Measurements from ENCODE around the gene MAGIX.

The MAGIX gene

DNA sequence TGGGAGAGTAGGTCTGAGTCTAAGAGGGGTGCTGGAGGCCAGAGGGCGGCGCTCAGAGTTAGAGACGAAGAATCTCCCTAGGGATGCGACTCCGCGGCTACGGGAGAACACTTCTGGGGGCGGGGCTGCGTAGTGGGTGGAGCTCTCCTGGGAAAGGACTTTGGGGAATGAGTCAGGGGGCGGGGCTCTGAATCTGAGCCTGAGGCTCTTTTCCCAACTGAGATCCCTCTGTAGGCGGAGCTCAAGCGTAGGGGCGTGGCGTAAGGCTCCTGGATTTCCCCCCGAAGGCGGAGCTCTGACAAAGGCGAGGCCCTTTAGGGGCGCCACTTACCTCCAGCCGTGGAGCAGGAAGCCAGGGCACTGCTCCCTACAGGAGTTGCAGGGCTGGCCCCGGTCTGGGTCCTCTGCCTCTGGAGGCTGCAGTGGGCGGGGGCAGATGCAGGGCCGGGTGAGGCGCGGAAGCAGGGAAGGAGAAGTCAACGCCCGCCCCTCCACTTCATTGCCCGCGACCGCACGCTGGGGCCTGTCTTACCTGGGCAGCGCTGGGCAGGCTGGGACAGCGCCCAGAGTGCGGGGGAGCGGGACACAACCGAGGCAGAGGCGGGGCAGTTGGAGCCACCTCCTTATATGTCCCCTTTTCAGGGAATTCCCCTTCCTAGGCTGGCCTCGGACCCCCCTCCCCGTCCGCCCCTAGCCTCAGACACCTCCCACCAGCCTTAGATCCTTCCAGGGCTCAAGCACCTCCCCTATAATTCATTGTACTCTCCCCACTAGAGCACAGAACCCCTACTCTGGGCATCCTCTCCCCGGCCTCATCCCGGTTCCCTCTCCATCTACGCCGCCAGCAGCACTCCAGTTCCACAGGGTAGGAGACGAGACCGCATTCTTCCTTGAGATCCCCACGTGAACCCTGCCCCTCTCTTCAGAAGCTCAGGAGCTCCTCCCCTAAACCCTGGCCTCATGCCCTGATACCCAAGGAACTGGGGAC, 22.0 kb downstream of the MAGIX start:
- DNase-seq (ENCODE audit: low spot score): peak; percentile 70

DNA sequence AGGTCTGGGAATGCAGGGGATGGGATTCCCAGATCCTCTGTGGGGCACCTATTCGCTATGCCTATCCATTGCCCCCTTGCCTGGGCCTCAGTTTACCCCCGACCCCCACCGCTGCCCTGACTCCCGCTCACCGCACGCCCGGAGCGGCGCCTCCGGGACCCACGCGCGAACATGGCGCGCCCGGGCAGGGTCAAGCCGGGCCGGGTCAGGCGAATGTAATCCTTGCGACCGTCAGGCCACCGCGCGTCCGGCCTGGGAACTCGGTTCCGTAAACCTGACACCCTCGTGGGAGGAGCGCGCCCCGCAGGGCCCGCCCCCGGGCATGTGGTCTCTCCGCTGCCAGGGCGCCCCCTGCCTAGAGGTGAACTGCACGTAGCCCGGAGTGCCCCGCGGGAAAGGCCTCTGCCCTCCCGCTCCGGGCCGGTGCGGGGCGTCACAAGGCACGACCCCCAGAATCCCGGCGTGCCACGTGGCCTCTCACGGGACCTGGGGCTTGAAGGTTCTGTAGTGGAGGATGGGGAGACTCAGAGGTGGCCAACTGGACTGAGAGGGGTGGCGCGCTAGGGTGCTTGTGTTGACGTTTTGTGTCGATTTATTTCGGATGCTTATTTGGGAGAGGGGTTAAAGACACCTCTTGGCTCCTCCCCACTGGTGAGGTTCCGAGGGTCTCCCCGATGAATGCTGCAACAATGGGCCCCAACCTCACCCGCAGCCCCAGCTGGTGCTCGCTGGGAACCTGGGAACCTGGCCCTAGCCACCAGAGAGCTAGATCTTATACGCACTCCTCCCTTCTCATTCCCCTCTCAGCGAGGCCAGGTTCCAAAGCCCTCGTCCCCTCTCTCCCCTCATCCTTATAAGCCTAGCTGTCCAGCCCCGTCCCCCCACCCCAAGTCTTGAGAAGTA, 23.8 kb downstream of the MAGIX start, which contains the start of gene PRICKLE3:
PRICKLE3 (minus strand) TSS at position 249 of the 903 bp plus-strand sequence; CDS start at position 173, 76 bp downstream.
- peak; percentile 32 for DNase-seq (ENCODE audit: low spot score)

DNA sequence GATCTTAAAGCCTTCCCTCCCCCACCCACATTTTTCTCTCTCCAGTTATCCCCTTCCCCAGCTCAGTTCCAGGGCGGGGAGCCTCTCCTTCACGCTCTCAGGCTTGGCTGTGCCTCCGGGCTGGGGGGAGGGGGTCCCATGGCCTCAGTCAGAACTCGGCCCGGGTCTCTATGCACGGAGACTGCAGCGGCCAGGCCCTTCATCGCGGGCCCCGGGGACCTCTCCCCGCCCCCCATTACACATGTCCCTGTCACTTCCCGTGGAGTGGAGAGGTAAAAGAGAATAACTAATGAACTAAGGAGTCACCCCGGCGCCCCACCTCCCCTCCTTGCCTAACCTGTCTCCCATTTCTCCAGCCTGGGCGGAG, 24.5 kb downstream of the MAGIX start:
- no peak for DNase-seq (ENCODE audit: low spot score)

DNA sequence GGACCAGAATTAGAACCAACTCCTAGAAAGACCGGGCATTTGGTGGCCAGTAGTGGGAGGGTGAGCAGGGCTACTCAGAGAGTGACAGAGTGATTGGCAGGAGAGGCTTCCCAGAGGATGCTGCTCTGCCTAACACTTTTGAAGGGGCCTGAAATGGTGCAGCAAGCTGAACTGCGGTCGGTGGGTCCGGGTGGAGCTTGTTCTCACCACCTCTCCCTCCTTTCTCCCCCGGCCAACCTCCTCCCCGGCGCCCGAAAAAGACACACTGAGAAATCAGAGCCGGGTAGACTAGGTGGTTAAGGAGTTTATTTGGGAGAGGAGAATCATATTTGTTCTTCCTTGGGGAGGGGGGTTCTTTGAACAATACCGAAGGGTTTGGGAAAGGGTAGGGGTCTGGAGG, 25.0 kb downstream of the MAGIX start:
- no peak for DNase-seq (ENCODE audit: low spot score)

DNA sequence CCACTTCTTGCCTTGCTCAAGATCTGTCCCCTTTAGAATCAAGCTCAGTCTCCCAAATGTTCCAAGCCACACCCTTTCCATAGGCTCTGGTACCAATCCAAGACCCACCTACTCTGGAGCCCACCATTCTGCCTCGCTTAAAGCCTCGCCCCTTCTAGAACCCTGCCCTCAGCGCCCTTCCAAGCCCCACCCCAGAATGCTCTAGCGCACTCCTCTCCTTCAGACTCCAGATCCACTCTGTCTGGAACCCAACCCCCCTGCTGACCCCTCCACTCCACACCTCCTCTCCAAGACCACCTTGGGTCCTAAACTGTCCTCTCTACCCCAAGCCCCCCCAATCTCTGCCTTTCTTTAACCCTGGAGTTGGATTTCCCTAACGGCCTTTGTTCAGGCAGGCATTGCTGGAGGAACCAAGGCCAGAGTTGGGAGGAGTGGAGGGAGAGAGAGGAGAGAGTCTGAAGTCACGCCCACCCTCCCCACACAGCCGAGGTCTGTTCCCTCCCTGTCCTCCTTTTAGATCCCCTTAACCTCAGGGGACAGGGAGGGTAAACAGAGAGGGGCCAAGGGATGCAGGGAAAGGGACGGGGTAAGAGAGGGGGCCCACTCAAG, 26.0 kb downstream of the MAGIX start:
- DNase-seq (ENCODE audit: low spot score): no peak

DNA sequence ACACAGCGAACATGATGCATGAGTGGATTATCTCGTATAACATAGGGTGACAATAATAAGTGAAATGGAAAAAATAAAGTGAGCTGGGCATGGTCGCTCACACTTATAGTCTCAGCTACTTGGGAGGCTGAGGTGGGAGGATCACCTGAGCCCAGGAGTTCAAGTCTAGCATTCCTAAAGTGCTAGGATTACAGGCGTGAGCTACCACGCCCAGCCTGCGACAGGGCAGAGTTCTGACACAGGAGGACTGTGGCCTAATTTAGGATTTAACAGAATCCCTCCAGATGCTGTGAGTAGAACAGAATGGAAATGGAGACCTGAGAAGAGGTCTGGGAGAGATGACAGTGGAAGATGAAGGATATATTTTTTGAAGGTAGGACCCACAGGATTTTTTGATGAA, 27.0 kb downstream of the MAGIX start:
- no peak for DNase-seq (ENCODE audit: low spot score)

DNA sequence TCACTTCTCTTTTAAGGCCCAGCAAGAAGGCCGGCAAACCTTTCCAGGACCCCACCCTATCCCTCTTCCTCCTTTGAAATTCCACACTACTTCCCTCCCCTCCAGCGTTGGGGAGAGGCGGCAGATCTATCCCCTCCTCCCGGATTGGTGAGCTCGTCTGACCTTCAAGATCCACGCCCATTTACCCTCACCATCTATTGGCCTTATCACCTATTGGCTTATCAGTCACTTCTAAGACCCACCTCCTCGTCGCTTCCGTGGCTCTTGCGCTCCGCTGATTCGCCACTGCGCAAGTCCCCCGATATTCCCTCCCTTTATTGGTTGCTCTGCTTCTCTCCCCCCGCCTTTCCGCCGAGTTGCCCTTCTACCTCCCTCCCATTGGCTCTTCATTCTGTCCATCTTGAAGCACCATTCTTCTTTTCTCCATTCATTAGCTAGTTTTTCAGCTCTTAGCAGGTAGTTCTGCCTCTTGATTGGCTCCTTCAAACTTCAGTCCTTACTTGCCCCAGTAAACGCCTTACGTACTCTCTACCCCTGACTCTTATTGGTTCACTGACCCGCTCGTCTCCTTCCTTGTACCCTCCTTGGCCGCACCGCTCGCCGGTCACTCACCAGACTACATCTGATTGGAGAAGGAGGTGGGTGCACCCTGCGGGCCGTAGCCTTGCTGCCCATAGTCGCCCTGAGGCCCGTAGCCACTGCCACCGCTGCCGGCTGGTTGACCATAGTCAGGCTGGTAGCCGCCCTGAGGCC, 28.4 kb downstream of the MAGIX start:
- peak; percentile 77 for DNase-seq (ENCODE audit: low spot score)

DNA sequence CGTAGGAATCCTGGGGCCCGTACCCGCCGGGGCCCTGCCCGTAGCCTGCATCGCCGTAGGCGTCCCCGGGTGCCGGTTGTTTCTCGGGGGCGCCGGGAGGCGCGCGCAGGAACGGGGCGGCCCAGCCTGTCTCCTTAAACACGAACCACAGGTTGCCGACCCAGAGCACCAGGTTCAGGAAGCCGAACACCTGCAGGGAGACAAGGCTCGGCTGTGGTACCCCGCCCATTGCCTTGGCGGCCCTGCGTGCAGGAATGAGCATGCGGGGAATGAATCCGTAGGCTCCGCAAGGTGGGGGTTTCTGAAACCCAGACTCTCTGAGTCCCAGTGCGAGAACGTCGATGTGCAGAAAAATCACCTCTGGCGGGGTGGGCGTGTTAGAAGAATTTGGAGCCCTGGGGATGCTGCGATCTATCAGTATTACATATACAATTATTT, 29.0 kb downstream of the MAGIX start:
- DNase-seq (ENCODE audit: low spot score): no peak

DNA sequence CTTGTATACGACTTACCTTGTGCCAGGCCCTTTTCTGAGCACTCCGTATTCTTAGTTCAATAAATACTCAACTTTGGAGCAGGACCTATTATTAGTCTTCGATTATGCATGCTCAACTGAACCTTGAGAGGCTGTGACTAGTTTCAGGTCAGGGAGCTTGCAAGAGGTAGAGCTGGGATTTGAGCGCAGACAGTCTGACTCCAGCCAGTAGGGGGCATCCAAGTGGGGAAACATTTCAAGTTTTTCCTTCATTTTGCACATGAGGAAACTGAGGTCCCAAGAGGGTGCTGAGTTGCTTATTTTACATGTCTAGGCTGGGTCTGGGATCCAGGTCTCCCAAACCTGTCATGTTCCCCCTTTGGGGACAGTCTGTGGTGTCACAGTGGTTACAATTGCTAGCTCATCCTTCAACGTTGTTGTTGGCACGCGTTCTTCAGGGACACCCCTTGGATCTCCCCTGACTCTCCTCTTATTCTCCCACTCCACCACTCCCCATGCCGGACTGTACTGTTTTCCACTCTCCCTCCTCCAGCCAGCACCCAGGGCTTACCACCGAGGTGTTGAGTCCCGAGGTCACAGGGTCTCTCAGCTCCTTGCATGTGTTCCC, 30.3 kb downstream of the MAGIX start:
- no peak for DNase-seq (ENCODE audit: low spot score)

DNA sequence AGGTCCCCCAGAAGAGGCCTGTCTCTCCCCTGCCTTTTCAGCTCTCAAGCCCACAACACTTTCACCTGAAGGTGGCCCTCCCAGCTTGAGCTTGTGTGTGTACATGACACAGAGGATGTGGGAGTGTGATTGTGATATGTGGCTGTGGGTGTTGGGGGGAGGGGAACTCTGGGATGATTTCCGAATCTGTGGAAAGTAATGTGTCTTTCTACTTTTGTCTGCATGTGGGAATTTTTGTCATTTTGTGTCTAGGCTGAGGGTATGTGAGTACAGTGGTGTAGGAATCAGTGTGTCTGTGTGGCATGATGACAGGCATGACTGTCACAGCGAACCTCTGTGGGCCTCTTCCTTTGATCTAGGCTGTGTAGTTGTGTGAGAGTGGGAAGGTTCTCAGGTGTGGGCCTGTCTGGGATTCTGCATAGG, 31.0 kb downstream of the MAGIX start:
- DNase-seq (ENCODE audit: low spot score): no peak

DNA sequence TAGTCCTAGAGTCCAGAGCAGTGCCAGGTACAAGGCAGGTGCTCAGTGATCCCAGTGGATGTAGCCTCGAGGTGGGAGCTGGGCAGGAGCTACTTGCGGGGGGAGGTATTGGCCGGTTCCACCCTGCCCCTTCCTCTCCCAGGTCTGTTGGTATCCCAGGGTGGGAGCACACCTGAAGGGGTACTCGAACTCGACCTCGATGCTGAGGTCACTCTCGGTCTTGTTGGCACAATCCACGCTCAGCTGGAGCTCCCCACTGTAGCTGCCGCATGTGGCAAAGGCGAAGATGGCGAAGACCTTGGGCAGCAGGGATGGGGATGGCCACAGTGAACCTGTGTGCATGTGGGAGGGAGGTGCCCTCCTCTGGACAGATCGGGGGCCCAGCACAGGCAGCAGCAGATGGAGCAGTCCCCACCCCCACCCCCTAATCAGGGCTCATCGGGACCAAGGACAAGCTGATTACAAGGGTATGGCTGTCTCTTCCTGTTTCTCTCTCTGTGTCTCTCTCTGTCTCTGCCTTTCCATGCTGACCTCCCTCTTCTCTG, 35.1 kb downstream of the MAGIX start:
- no peak for DNase-seq (ENCODE audit: low spot score)

DNA sequence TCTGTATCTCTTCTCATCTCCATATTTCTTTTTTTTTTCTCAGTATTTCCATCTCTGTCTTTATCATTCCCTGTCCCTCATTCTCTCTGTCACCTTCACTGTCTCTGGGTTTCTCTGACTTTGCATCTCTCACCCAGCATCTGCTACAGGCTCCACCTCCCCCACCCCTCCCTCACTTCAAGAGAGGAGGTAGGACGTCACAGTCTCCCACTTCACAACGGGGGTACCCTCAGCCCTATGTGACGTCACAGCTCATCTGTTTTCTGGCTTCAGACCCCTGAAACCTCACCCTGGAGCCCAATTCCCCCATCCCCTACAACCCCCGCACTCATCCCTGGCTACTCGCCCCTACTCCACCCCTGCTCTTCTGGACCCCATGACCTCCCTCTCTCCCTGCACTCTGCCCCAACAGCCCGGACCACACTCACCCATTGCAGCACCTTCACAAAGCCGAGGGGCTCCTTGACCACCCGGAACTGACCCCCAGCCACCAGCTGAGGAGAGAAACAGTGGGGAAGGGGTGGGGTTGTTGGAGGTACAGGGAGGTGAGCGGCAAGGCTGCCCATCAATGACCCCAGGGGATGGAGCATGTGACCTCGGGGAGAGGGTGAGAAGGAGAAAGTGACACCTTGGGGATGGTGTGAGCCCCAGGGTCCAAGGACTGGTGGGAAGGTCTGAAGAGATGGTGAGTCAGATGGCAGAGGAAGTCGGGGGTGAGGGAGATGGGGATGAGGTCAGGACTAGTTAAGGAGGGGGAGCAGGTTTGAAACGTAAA, 36.2 kb downstream of the MAGIX start:
- no peak for DNase-seq (ENCODE audit: low spot score)

DNA sequence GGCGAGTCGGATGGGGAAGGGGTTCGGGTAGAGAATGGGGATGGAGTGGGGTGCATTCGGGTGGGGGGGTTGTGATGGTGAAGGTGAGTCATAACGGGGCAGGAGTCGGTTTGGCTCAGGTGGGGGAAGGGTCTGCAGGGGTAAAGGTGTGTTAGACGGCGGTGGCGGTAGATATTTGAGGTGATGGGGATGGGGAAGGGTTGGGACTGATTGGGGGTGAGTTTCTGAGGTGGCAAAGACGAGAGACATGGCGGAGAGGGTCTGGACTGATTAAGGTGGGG, 36.7 kb downstream of the MAGIX start:
- DNase-seq (ENCODE audit: low spot score): no peak

DNA sequence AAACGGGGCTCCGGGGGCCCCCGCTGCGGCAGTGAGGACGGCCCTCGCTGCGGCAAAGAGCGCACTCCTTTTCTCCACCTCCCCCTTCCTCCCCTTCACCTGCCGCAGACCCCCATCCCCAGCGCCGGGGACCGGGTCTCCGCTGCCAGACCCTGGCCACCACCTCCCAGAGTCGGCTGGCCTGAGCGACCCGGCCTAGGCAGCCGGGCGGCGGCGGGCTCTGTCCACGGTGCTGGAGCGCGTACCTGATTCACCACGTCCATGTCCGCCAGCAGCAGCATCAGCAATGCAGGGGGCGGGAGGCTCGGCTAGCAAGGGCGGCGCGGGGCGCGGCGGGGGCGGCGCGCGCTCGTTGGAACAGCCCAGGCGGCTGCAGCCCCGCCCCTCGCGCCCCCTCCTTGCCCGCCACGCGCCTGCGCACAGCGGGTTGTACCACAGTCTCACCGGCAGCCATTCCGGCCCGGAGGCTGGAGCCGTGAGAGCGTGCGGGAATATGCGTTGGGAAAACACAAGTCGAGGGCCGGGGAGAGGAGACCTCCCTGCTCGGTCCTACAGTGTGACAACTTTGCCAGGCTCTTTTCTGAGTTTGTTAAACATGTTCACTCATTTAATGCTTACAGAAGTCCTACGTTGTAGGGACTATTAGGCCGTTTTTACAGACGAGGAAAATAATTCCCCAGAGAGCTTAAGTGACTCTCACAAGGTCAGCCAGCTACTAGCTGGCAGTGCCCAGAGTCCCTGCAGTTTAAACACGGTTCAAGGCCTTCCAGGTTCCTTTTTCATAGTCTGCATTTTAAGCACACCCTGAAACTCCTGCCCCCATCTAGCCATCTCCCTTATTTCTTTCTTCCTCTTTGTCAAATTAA, 37.6 kb downstream of the MAGIX start, which contains the start of gene SYP:
SYP (minus strand) TSS at position 288 of the 866 bp plus-strand sequence; CDS start at position 281, 7 bp downstream.
- peak; percentile 88 for DNase-seq (ENCODE audit: low spot score)

DNA sequence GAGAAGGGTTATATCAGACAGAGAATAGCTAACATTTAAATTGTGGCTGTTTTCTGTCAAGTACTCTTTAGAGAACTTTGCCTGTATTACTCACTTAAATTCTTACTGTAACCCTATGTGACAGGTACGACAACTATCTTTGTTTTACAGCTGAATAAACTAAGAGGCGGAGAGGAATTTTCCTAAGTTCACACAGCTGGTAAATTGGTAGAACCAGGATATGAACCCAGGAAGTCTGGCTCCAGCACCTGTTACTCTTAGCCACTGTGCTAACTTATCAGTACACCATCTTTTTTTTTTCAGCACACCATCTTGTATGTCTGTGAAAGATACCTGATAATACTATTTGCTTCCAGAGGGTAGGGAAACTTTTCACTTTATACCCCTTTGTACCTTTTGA, 39.5 kb downstream of the MAGIX start:
- DNase-seq (ENCODE audit: low spot score): no peak

DNA sequence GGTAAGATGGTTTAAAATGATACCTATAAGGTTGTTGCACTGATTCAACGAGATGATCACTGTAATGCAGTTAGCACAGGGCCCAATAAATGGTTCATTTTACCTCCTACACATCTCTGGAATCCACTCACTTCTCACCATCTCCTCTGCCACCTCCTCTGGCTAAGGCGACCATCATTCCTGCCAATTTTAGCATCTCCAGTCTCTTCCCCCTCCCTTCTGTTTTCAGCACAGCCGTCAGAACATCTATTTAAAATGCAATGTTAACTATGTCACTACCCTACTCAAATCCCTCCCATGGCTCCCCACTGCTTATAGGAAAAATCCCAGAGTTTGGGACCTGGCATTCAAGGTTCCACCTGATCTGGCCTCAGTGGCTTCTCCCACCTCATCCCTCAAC, 41.0 kb downstream of the MAGIX start:
- DNase-seq (ENCODE audit: low spot score): no peak

DNA sequence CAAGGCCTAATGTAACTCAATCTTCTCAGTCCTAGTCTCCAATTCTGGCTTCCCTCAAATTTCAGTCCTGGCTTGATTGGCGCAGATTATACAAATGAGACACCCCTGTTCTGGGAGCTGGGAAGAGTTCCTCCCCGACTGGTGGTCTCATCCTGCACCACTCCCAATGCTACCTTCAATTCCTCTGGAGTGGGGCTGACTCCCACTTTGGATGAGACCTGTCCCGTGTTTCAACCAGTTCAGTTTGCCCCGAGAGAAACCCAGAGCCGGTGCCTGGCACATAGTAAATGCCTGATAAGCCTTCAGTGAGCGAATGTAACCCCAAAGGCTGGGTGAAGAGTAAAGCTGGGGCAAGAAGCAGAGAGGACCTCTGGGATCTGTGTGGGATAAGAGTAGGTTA, 41.5 kb downstream of the MAGIX start:
- DNase-seq (ENCODE audit: low spot score): no peak

DNA sequence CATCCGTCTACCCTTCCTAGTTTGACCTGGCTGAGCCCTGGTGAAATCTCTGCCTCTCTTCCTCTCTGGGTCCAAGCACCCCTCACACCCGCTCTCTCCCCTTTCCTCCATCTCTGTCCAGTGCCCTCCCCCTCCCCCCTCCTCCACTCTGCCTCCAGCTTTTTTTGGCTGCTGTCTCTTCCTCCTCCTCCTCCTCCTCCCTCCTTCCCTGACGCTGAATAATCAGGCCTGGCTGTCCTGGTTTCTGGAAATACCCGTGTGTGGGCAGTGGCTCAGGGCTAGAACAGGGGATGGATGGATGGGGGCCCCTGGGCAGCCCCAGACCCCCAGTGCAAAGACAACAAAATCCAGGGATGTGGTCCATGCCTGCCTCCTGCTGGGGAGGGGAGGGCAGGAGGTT, 42.2 kb downstream of the MAGIX start:
- no peak for DNase-seq (ENCODE audit: low spot score)

DNA sequence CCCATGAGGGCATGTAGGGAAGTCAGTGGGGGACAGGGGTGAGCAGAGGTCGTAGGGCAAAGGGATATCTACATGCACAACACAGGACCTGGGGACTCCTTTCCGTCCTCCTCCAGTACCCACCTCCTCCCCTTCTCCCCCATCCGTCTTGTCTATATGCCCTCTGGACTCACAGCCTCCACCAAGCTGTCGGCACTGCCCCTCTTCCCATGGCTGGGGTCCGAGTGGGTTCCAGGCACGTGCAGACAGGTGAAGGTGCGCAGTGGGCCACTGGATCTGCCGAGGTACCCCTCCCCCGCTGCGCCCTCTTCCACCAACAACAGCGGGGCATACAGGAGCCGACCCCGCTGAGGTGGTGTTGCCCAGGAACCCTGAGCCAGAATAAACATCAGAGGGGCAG, 42.9 kb downstream of the MAGIX start:
- DNase-seq (ENCODE audit: low spot score): no peak
